ENCODE measurements around the gene UBE2A.

GRCh38 chrX:119614776-119615175 is 40.4 kb downstream of the UBE2A start:
- TF ChIP-seq CTCF (conservative IDR thresholded peaks at IDR 0.05; ENCODE audit: low read length) (no peak), EZH2phosphoT487 (IDR thresholded peaks at IDR 0.05; ENCODE audit: borderline replicate concordance) (no peak)
